Stimulated activated CD4-positive, alpha-beta T cell treated with anti-CD3 and anti-CD28 coated beads, Interleukin-12 subunit alpha, Interleukin-12 subunit beta, amount 100 ng/mL, for 24 hours (primary cell): Measurements from ENCODE around the gene COL5A1.
A peak's percentile ranks its signal among the peaks of the same experiment; 100 is the strongest.

Experiments used
- DNase-seq, 2 experiments: peaks; one replicate each; pipeline ENCODE4 v3.0.0-alpha.2; 2020; ENCODE audit warnings: low read depth in 2 of 2

The COL5A1 gene

GRCh38 chr9:134725605-134725940 lies 84.0 kb downstream of the COL5A1 start:
- DNase-seq, result no peak

GRCh38 chr9:134726026-134726721 lies 84.6 kb downstream of the COL5A1 start:
- no peak for DNase-seq

GRCh38 chr9:134726722-134727034 lies 85.1 kb downstream of the COL5A1 start:
- no peak for DNase-seq

- no peak for DNase-seq
Observed at GRCh38 chr9:134728021-134728795, 86.6 kb downstream of the COL5A1 start.

- DNase-seq, result no peak
Observed at GRCh38 chr9:134728801-134729495, 87.3 kb downstream of the COL5A1 start.

GRCh38 chr9:134730011-134730760 lies 88.6 kb downstream of the COL5A1 start:
- no peak for DNase-seq

- DNase-seq, result no peak
Observed at GRCh38 chr9:134730761-134731496, 89.3 kb downstream of the COL5A1 start.

- no peak for DNase-seq
Observed at GRCh38 chr9:134731497-134732391, 90.1 kb downstream of the COL5A1 start.

GRCh38 chr9:134732392-134733110 lies 90.9 kb downstream of the COL5A1 start:
- DNase-seq, result no peak

GRCh38 chr9:134733480-134734232 lies 92.1 kb downstream of the COL5A1 start:
- DNase-seq, result no peak

GRCh38 chr9:134734270-134734669 lies 92.7 kb downstream of the COL5A1 start:
- no peak for DNase-seq

GRCh38 chr9:134735441-134736175 lies 94.0 kb downstream of the COL5A1 start:
- DNase-seq, result no peak

- DNase-seq, result no peak
Observed at GRCh38 chr9:134736791-134737497, 95.3 kb downstream of the COL5A1 start.

GRCh38 chr9:134737842-134738580 lies 96.4 kb downstream of the COL5A1 start:
- no peak for DNase-seq

- peak; percentile 3 to 28 for DNase-seq
Observed at GRCh38 chr9:134738869-134739659, 97.5 kb downstream of the COL5A1 start.

- no peak for DNase-seq
Observed at GRCh38 chr9:134739660-134739968, 98.0 kb downstream of the COL5A1 start.
